K562 (cell line): ENCODE measurements around the gene CDH16.

ENCODE experiments used
- ATF7 ChIP-seq: fragments of 450-650 bp; IDR thresholded peaks from 2 replicates; pipeline ENCODE4 v1.7.1; 2014; ENCODE audit warnings: mild to moderate bottlenecking, moderate library complexity
- BRF2 ChIP-seq: IDR thresholded peaks from 3 replicates; pipeline ENCODE4 v1.6.1; 2011; ENCODE audit warnings: borderline replicate concordance, mild to moderate bottlenecking; ENCODE audit not compliant: insufficient read length, insufficient read depth
- CCNT2 ChIP-seq: IDR thresholded peaks from 2 replicates; pipeline ENCODE4 v1.6.1; 2011; ENCODE audit warnings: borderline replicate concordance, low read depth, mild to moderate bottlenecking, moderate library complexity, mixed read lengths, low read length; ENCODE audit not compliant: insufficient read length; ENCODE audit errors: extremely low read depth
- ELF1 ChIP-seq: fragments of 200-800 bp; sonication (Bioruptor generic); IDR thresholded peaks from 2 replicates; pipeline ENCODE4 v1.6.1; 2016; ENCODE audit warnings: missing genetic modification characterization, missing compliant biosample characterization
- MAZ ChIP-seq, 2 experiments: fragments of 450-650 bp in 1 of 2; sonication (generic) in 1 of 2; formaldehyde crosslinking; IDR thresholded peaks in 1 of 2; conservative IDR thresholded peaks in 1 of 2; 2 replicates each; pipeline versions ENCODE4 v1.4.0 to v1.5.0; 2020; ENCODE audit warnings: mild to moderate bottlenecking in 1 of 2, missing genetic modification reagents in 1 of 2
- POLR2A ChIP-seq: fragments of 450-650 bp; conservative IDR thresholded peaks from 2 replicates; pipeline ENCODE4 v1.6.1; 2016
- TCF7L2 ChIP-seq: fragments of 150-350 bp; IDR thresholded peaks from 2 replicates; pipeline ENCODE4 v1.6.1; 2016; ENCODE audit warnings: low read depth, mild to moderate bottlenecking, low read length, moderate library complexity
- ZNF24 ChIP-seq: fragments of 450-650 bp; IDR thresholded peaks from 2 replicates; pipeline ENCODE4 v1.6.1; 2016
- ZNF668 ChIP-seq: fragments of 250-450 bp; sonication (Bioruptor Pico); IDR thresholded peaks from 2 replicates; pipeline ENCODE4 v1.8.0; 2022; ENCODE audit warnings: mild to moderate bottlenecking, inconsistent platforms
- TF ChIP-seq, protein P1 (sequence below): sonication (generic); formaldehyde crosslinking; IDR thresholded peaks from 2 replicates; pipeline ENCODE4 v1.8.1; 2023; ENCODE audit warnings: mild to moderate bottlenecking, missing genetic modification reagents

DNA sequence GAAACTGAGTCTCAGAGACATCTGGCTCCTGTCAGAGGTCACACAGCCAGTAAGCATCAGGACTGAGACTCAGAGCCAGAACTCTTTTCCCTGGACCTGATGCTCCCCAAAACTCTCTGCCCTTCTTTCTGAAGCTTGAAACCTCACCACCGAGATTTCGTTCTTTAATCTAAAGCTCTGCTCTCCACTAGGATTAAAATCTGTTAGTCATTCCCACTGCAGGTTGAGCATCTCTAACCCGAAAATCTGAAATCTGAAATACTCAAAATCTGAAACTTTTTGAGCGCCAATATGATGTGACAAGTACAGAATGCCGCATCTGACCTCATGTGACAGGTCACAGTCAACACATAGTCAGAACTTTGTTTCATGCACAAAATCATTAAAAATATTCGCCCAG lies 2.2 kb downstream of the CDH16 start:
- no peak for TF ChIP-seq ELF1
- TF ChIP-seq POLR2A = no peak
- TF ChIP-seq MAZ (CRISPR knock-in tag; conservative IDR thresholded peaks at IDR 0.05 in 1 of 2, IDR thresholded peaks at IDR 0.05 in 1 of 2) = no peak
- no peak for TF ChIP-seq ZNF24
- no peak for TF ChIP-seq CCNT2
- TF ChIP-seq, protein P1, sequence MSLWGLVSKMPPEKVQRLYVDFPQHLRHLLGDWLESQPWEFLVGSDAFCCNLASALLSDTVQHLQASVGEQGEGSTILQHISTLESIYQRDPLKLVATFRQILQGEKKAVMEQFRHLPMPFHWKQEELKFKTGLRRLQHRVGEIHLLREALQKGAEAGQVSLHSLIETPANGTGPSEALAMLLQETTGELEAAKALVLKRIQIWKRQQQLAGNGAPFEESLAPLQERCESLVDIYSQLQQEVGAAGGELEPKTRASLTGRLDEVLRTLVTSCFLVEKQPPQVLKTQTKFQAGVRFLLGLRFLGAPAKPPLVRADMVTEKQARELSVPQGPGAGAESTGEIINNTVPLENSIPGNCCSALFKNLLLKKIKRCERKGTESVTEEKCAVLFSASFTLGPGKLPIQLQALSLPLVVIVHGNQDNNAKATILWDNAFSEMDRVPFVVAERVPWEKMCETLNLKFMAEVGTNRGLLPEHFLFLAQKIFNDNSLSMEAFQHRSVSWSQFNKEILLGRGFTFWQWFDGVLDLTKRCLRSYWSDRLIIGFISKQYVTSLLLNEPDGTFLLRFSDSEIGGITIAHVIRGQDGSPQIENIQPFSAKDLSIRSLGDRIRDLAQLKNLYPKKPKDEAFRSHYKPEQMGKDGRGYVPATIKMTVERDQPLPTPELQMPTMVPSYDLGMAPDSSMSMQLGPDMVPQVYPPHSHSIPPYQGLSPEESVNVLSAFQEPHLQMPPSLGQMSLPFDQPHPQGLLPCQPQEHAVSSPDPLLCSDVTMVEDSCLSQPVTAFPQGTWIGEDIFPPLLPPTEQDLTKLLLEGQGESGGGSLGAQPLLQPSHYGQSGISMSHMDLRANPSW = no peak
- TF ChIP-seq BRF2 = no peak
- TF ChIP-seq TCF7L2 = no peak
- no peak for TF ChIP-seq ATF7
- no peak for TF ChIP-seq ZNF668 (CRISPR knock-in tag)
